Suppressor macrophage (primary cell): ENCODE results near the gene NMD3.
"Not testable (repeated sequence)": the region's sequence is repeated elsewhere in the genome, so short reads cannot be mapped to it uniquely, and the experiment has no call there.

Experiments
- DNase-seq, 4 experiments: peaks; one replicate each; pipeline ENCODE4 v3.0.0-alpha.2; 2020 to 2022

Gene NMD3

DNA sequence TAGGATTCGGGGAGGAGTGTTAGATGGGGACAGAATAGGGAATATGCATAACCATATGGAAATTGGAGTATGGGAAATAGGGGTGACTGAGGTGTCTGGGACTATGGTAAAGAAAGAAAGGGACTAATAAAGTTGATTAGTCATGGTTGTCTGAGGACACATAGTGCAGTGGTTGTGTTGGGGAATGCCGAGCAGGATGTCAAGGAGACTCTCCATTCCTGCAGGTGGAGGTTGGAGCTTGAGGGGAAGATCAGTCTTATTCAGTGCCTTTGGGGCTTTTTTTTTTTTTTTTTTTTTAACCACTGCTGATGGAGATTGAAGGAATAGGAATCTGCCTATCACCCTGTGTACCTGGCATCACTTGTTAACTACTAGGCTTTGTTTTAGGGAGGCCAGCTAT lies 10.8 kb downstream of the NMD3 start:
- no peak for DNase-seq

- no peak for DNase-seq
These were observed 12.4 kb downstream of the NMD3 start for GRCh38 chr3:161233557-161233956.

GRCh38 chr3:161236240-161236639 lies 15.1 kb downstream of the NMD3 start:
- DNase-seq, result no peak

GRCh38 chr3:161239700-161240099 lies 18.6 kb downstream of the NMD3 start:
- no peak for DNase-seq

- DNase-seq, result no peak
These were observed 23.4 kb downstream of the NMD3 start for GRCh38 chr3:161244538-161244937.

- no peak for DNase-seq
These were observed 25.9 kb downstream of the NMD3 start for GRCh38 chr3:161247049-161247448.

GRCh38 chr3:161250116-161250515 lies 29.0 kb downstream of the NMD3 start:
- DNase-seq, result no peak

DNA sequence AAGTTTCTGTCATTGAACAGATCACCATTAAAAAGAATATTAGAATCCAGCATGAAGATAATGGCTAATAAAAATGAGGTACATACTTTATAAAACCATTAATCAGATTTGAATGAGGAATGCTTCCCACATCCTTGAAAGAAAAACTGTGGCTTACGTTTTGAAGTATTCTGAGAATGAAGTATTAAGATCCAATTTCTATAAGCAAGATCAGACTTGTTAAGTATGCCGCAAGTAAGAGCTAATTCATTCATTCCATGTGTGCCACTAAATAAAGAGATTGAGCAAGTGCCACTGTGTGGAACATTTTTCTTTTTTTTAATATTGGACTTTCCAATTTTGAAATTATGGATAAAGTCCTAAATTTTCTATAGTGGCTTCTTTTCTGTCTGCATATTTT lies 30.6 kb downstream of the NMD3 start:
- no peak for DNase-seq

DNA sequence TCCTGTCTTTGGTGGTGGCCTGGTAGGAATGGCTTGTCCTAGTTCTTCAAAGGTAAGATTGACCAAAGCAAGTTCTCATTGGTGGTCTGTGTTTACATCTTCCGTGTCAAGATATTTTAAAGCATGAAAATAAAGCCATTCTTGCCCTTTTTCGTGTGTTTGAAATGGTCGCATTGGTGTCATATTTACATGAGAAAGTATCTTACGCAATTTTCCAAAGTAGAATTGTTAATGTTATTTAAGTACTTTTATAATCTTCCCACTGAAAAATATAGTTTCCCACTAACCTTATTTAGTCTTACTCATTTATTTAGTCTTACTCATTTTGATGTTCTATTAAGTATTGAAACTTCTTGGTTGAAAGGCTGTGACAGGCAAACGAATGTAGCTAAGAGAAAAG lies 31.0 kb downstream of the NMD3 start:
- no peak for DNase-seq

DNA sequence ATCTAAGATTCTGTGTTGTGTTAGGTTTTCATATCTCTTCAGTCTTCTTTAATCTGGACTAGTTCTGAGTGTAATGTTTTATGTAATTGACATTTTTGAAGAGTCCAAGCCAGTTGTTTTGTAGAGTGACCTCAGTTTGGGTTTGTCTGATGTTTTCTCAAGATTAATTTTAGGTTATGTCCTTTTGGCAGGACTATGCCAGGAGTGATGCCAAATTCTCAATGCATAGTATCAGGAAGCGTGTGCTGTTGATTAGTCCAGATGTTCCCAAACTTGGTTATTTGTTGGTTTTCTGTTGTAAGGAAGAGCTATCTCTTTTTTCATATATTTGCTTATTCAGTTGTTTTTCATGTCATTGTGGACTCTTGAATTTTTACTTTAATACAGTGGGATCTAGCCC lies 32.6 kb downstream of the NMD3 start:
- DNase-seq, result no peak

DNA sequence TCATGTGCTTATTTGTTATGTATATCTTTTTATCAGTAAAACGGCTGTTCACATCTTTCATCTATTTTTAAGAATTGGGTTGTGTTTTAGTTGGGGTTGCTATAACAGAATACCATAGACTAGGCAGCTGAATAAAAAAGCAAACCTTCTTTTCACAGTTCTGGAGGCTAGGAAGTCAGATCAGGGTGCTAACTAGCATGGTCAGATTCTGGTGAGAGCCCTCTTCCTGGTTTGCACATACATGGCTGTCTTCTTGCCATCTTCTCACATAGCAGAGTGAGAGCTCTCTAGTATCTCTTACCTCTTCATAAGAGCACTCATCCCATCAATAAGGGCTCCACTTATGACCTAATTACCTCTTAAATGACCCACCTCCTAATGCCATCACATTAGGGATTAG lies 33.8 kb downstream of the NMD3 start:
- no peak for DNase-seq

GRCh38 chr3:161263057-161263456 lies 41.9 kb downstream of the NMD3 start:
- DNase-seq, result no peak

DNA sequence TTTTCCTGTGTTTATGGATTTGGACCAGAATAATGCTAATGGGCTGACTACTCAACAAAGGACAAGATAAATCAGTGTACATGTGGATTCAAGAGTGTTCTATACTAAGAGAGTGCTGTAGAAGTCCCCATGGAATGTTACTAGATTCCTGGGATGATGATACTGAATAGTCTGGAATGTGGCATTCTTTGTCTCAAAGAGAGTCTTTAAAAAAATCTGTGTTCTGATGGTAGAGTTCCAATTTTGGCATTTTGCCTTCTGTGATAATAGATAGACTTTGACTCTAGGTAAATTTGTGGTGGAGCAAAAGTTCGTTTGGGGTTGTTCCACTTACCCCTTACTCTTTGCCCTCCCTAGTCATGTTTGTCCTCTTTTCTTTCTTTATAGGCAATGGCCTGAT lies 43.7 kb downstream of the NMD3 start:
- no peak for DNase-seq

- DNase-seq, result no peak
These were observed 44.9 kb downstream of the NMD3 start for GRCh38 chr3:161265916-161266571.

DNA sequence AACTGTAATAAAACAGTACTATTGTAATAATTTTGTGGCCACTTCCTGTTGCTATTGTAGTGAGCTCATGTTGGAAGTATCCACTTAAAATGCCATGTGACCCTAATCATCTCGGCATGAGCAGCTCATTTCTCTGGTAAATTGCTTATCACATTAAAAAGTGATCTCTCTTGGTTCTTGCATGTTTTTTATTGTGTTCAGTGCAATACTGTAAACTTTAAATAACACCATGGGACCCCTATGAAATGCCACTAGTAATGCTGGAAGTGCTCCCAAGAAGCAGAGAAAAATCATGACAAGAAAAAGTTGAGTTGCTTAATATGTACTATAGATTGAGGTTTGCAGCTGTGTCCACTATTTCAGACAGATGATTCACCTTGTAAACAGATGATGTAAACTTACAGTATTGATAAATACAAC lies 45.6 kb downstream of the NMD3 start:
- no peak for DNase-seq

GRCh38 chr3:161267646-161268045 lies 46.5 kb downstream of the NMD3 start:
- DNase-seq, result no peak

GRCh38 chr3:161268601-161269000 lies 47.5 kb downstream of the NMD3 start:
- no peak for DNase-seq

DNA sequence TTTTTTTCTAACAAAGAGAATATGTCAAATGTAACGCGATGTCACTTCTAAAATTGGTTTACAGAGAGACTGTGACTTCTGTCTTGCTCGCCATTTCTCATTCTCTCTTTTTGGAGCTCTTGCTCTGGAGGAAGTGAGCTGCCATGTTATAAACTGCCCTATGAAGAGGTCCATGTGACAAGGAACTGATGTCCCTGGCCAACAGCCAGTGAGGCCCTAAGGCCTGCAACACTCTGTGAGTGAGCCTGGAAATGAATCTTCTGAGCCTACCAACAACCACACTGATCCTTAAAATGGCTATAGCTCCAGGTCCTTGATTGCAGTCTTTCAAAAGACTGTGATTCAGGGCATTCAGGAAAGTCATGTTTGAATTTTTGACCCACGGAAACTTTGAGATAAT lies 49.9 kb downstream of the NMD3 start:
- DNase-seq, result peak in 1 of 4 experiments; percentile 3

DNA sequence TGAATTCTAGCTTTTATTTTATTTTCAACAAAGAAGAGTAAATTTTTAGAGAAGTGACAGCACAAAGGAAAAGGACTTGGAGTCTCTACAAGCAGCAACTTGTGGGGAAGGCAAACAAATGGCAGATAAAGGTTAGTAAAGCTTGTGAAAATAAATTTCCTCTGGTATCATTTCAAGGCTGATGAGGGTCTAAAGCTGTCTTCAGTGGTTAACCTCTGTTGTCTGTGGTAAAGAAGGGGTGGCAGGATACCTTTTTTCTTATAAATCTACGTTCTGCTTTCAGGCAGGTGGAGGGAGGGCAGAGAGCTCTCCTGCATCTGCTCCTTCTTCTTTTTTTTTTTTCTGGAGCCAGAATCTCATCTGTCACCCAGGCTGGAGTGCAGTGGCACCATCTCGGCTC lies 50.5 kb downstream of the NMD3 start:
- DNase-seq, result no peak

DNA sequence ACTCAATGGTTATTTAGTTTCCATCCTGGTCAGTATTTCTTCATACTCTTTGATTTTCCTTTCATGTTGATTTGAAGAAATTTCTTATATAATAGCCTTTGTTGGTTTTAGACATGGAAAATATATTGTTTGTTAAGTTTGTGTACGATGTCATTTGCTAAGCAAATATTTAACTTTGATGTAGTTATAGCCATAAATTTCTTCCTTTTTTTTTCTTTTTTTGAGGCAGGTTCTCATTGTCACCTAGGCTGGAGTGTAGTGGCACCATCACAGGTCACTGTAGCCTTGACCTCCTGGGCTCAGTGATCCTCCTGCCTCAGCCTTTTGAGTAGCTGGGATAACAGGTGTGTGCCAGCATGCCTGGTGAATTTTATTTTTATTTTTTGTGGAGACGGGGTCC lies 51.4 kb downstream of the NMD3 start:
- DNase-seq, result no peak

GRCh38 chr3:161273589-161274218 lies 52.6 kb downstream of the NMD3 start:
- DNase-seq, result peak; percentile 37 to 80 (median 68)

DNA sequence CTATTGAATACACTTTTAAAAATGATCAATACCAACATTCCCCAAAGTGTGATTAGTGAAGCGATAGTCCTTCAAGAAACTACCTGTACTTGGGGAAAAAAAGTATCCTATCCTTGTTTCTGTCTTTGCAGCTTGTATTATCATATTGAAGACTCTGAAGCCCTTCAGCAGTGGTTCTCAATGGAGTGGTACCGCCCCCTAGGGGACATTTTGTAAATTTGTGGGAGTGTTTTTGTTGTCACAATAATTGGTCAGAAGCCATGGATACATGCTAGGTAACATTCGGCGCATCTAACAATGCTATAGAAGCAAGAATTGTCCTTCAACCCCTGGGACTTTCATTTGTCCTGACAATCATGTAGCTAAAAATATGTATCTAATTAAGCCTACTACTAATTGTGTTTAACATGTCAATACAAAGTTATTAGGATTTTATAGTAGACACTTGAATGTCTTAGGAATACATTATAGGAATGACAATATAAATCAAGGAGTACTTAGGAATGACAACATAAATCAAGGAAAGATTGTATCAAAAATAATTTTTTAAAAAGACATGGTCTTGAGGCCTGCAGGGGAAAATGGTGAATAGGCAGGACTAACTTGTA lies 53.7 kb downstream of the NMD3 start:
- DNase-seq, result peak; percentile 65 to 74 (median 70)

DNA sequence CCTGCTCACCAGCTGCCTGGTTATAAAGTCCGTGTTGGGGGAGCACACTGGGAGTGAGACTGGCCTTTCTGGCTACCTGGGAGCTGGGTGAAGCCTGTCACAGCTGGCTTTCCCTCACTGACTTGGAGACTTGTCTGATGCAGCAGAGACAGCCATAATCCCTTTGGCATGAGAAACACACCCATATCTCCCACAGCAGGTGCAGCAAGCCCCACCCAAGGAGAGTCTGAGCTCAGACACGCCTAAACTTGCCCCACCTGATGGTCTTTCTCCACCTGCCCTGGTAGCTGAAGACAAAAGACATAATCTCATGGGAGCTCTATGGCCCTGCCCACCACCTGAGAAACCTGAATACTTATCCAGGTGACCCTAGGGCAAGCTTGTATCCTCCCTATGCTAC lies 54.8 kb downstream of the NMD3 start:
- DNase-seq, result no peak

GRCh38 chr3:161282387-161282786 lies 61.3 kb downstream of the NMD3 start:
- DNase-seq, result not testable (repeated sequence)
